Endothelial cell of umbilical vein (primary cell): ENCODE results near the gene MARCHF11. TPM values are rescaled to one million over a fixed set of nuclear protein-coding genes. Genes with fewer than 3 reads are reported as not detected.

ENCODE experiments used
- BruUV-seq: library from RNA; stranded (reverse); fragments of 400-500 nt; replicated peaks from 2 replicates; lab custom pipeline; 2021; lab: Mats Ljungman, UMichigan
- CTCF ChIA-PET: fragments of 300-600, 350-600 bp; sonication (Branson Sonifier 250); formaldehyde crosslinking; loops from one replicate; lab custom pipeline; 2021; ENCODE audit warnings: antibody characterized with exemption, inconsistent platforms; lab: Charles Lee
- POLR2A ChIA-PET: fragments of 300-600, 350-600 bp; sonication (Branson Sonifier 250); formaldehyde crosslinking; loops from one replicate; lab custom pipeline; 2021; ENCODE audit warnings: antibody characterized with exemption, inconsistent platforms; lab: Charles Lee
- DNase-seq: peaks from one replicate; pipeline ENCODE4 v3.0.0-alpha.2; 2011; ENCODE audit warnings: low read depth, low spot score
- FAIRE-seq: peaks from 2 replicates; lab custom pipeline; 2011; peaks lifted over from hg19 to GRCh38; lab: Jason Lieb, UNC
- H2AFZ ChIP-seq: 2 replicates; pipeline ENCODE4 v1.6.0; 2012; ENCODE audit warnings: low read depth, low read length, control low read depth, inconsistent platforms
- H3K27ac ChIP-seq: 2 replicates; pipeline ENCODE4 v1.5.1; 2011; ENCODE audit warnings: low read depth, mild to moderate bottlenecking, control low read depth, low read length, moderate library complexity; ENCODE audit not compliant: insufficient read depth
- H3K27me3 ChIP-seq, 2 experiments: 2 replicates each; pipeline versions ENCODE4 v1.6.0 to v1.6.1; 2011; ENCODE audit warnings: low read length in 2 of 2, mixed read lengths in 1 of 2; ENCODE audit not compliant: control insufficient read depth in 2 of 2, insufficient read depth in 2 of 2
- H3K36me3 ChIP-seq, 2 experiments: 2 replicates in 1 of 2; 3 replicates in 1 of 2; pipeline ENCODE4 v1.5.1; 2011; ENCODE audit warnings: low read length in 2 of 2, mild to moderate bottlenecking in 1 of 2, moderate library complexity in 1 of 2; ENCODE audit not compliant: control insufficient read depth in 2 of 2, insufficient read depth in 2 of 2; ENCODE audit errors: extremely low read depth in 1 of 2
- H3K4me1 ChIP-seq: 3 replicates; pipeline ENCODE4 v1.5.1; 2011; ENCODE audit warnings: mild to moderate bottlenecking, low read length; ENCODE audit not compliant: control insufficient read depth, insufficient read depth; ENCODE audit errors: extremely low read depth
- H3K4me2 ChIP-seq: 2 replicates; pipeline ENCODE4 v1.6.1; 2011; ENCODE audit warnings: low read length, control low read depth, mixed read lengths; ENCODE audit not compliant: insufficient read depth
- H3K4me3 ChIP-seq, 3 experiments: fragments of 200-600 bp in 1 of 3; sonication (generic), shearing (Covaris generic) in 1 of 3; replicated peaks in 1 of 3; 2 replicates each; pipeline ENCODE4 v1.5.1; 2011 to 2016; ENCODE audit warnings: control low read depth in 3 of 3, low read length in 3 of 3, mild to moderate bottlenecking in 2 of 3, inconsistent platforms in 1 of 3, low read depth in 1 of 3, moderate library complexity in 1 of 3; ENCODE audit not compliant: insufficient read depth in 1 of 3
- H3K79me2 ChIP-seq: 2 replicates; pipeline ENCODE4 v1.6.0; 2012; ENCODE audit warnings: low read length, inconsistent platforms; ENCODE audit not compliant: control insufficient read depth, insufficient read depth
- H3K9ac ChIP-seq: replicated peaks from 2 replicates; pipeline ENCODE3; 2011; ENCODE audit warnings: low read length, control low read depth; ENCODE audit not compliant: insufficient read depth; ENCODE audit errors: extremely low read depth
- H3K9me1 ChIP-seq: replicated peaks from 3 replicates; pipeline ENCODE4 v1.6.0; 2011; ENCODE audit warnings: mild to moderate bottlenecking, low read length; ENCODE audit not compliant: control insufficient read depth, insufficient read depth; ENCODE audit errors: extremely low read depth
- H3K9me3 ChIP-seq: replicated peaks from 2 replicates; pipeline ENCODE4 v1.5.1; 2012; ENCODE audit warnings: low read length, inconsistent platforms; ENCODE audit not compliant: control insufficient read depth, insufficient read depth
- H4K20me1 ChIP-seq: replicated peaks from 2 replicates; pipeline ENCODE3; 2011; ENCODE audit warnings: mild to moderate bottlenecking, low read length; ENCODE audit not compliant: control insufficient read depth, insufficient read depth; ENCODE audit errors: extremely low read depth
- EZH2 ChIP-seq: IDR thresholded peaks from 2 replicates; pipeline ENCODE4 v1.6.1; 2012; ENCODE audit warnings: borderline replicate concordance, low read depth, mild to moderate bottlenecking, moderate library complexity, low read length, inconsistent platforms; ENCODE audit not compliant: severe bottlenecking
- FOS ChIP-seq: IDR thresholded peaks from 2 replicates; pipeline ENCODE4 v1.6.1; 2011; ENCODE audit warnings: mild to moderate bottlenecking, low read length, moderate library complexity, borderline replicate concordance; ENCODE audit not compliant: insufficient read depth
- GATA2 ChIP-seq: IDR thresholded peaks from 2 replicates; pipeline ENCODE4 v1.7.0; 2011; ENCODE audit warnings: low read depth, mild to moderate bottlenecking, moderate library complexity, mixed read lengths, low read length; ENCODE audit not compliant: insufficient read length, insufficient read depth
- JUN ChIP-seq: IDR thresholded peaks from 2 replicates; pipeline ENCODE4 v1.6.1; 2011; ENCODE audit warnings: borderline replicate concordance, low read depth; ENCODE audit not compliant: insufficient read length, insufficient read depth
- MYC ChIP-seq: IDR thresholded peaks from one replicate; pipeline ENCODE4 v1.6.1; 2011; ENCODE audit warnings: mild to moderate bottlenecking, low read depth, low read length
- POLR2A ChIP-seq: IDR thresholded peaks from 2 replicates; pipeline ENCODE4 v1.6.1; 2012; ENCODE audit warnings: low read depth, mild to moderate bottlenecking, control low read depth, low read length
- POLR2AphosphoS5 ChIP-seq: IDR thresholded peaks from 2 replicates; pipeline ENCODE4 v1.6.1; 2012; ENCODE audit warnings: low read depth, mild to moderate bottlenecking, control low read depth, low read length, moderate library complexity; ENCODE audit not compliant: insufficient read depth
- dilution Hi-C: fragments of 300-500 bp; cut with MboI; formaldehyde crosslinking; loops from one replicate; pipeline ENCODE4 v1.15.0; 2019; ENCODE audit warnings: low sequenced_read_pairs; ENCODE audit not compliant: extremely low pct_ligation_motif_present
- intact Hi-C: fragments of 100-400 bp; cut with micrococcal nuclease; formaldehyde crosslinking; loops from one replicate; pipeline ENCODE4 v1.10.0; 2022
- polyA plus RNA-seq, 4 experiments: library from polyadenylated mRNA; depleted of rRNA in 3 of 4; stranded (reverse) in 3 of 4; unstranded in 1 of 4; fragments of >200 nt; gene quantifications; 2 replicates each; pipeline versions ENCODE4 v1.2.1 to v1.2.3, GENCODE V29; 2011 to 2012; ENCODE audit warnings: missing spikeins in 1 of 4
- total RNA-seq: library from RNA; stranded (reverse); gene quantifications from 2 replicates; pipeline ENCODE4 v1.2.3, GENCODE V29; 2021
- TF ChIP-seq, protein P1 (sequence below): IDR thresholded peaks from 2 replicates; pipeline ENCODE4 v1.6.1; 2011; ENCODE audit not compliant: insufficient read depth, insufficient read length

The MARCHF11 gene
- total and polyA plus RNA-seq, 2 donors (not counting 3 experiments of a cell fraction or from before 2014, with no cell fraction given): not detected

DNA sequence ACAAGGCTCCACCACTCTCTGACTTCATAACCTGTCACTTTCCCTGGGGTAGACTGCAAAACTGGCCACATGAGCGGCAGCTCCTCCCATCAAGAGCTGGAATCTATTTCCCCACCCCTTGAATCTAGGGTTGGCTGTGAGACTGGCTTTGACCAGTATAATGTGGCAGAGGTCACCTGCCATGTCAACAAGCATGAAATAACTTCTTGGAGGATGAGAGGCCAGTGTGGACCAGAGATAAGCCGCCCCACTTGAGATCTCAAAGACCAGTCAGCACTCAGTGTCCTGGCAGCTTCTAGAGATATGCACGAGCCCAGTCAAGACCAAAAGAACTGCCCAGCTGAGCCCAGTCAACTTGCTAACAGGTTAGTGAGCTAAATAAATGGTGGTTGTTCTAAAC, 59.0 kb downstream of the MARCHF11 start:
- dilution Hi-C loops: no loop called here
- no TSS peak for BruUV-seq

DNA sequence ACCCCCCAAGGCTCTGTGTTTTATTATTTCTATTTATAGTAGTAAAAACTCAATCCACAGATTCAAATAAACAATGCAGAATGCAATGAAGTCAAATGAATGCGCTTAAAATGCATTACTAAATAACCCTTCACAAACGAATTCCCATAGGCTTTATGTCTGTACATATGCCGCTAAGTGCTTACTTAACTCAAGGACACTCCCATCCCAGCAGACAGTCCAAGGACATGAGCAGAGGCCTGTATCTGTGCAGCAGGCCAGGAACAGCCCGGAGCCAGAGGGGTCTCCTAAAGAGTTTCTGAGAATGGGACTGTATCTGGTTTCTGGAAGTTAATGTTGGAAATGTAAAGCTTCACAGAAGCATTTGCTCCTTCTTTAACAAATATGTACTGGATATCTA, 59.8 kb downstream of the MARCHF11 start:
- H3K79me2 ChIP-seq: no peaks in the 10 kb centered on the region
- ChIA-PET CTCF (no interaction called here), POLR2A (no interaction called here)
- H2AFZ ChIP-seq: no peak overlapping the region
- no peaks in the 10 kb centered on the region for H3K9me1 ChIP-seq
- no peaks in the 10 kb centered on the region for H3K27me3 ChIP-seq
- H3K4me3 ChIP-seq: no peak overlapping the region
- H3K4me1 ChIP-seq: no peaks in the 10 kb centered on the region
- no peak for FAIRE-seq
- no peak overlapping the region for H3K9ac ChIP-seq
- intact Hi-C loops (no loop called here), dilution Hi-C loops (no loop called here)
- TF ChIP-seq FOS: no peak
- TF ChIP-seq POLR2AphosphoS5: no peak
- no peak for TF ChIP-seq GATA2
- TF ChIP-seq POLR2A: no peak
- TF ChIP-seq, protein P1, sequence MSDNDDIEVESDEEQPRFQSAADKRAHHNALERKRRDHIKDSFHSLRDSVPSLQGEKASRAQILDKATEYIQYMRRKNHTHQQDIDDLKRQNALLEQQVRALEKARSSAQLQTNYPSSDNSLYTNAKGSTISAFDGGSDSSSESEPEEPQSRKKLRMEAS: no peak
- TF ChIP-seq EZH2: no peak
- TF ChIP-seq JUN: no peak
- no peak for TF ChIP-seq MYC
- H4K20me1 ChIP-seq: no peaks in the 10 kb centered on the region
- H3K4me2 ChIP-seq: no peak overlapping the region
- no peak overlapping the region for H3K27ac ChIP-seq
- no peak for DNase-seq
- no peaks in the 10 kb centered on the region for H3K36me3 ChIP-seq
- no peaks in the 10 kb centered on the region for H3K9me3 ChIP-seq
- no TSS peak for BruUV-seq

More for the DNA sequence above, 59.0 kb downstream of the MARCHF11 start:
- Histone ChIP-seq H3K36me3 (no peaks in the 10 kb centered on the region), H4K20me1 (no peaks in the 10 kb centered on the region), H3K9me3 (no peaks in the 10 kb centered on the region), H3K9me1 (no peaks in the 10 kb centered on the region), H3K27ac (no peak overlapping the region), H3K4me1 (no peaks in the 10 kb centered on the region), H3K79me2 (no peaks in the 10 kb centered on the region), H3K27me3 (no peaks in the 10 kb centered on the region), H3K4me3 (no peak overlapping the region), H2AFZ (no peak overlapping the region), H3K4me2 (no peak overlapping the region), H3K9ac (no peak overlapping the region)
- intact Hi-C loops: no loop called here
- no peak for TF ChIP-seq JUN
- no peak for TF ChIP-seq MYC
- no peak for TF ChIP-seq GATA2
- TF ChIP-seq, protein P1: no peak
- ChIA-PET POLR2A (no interaction called here), CTCF (no interaction called here)
- FAIRE-seq (no peak), DNase-seq (no peak)
